Glutamatergic neuron (in vitro differentiated cells): Measurements from ENCODE around the gene SLC25A41. TPM values are rescaled to one million over a fixed set of nuclear protein-coding genes. Genes with fewer than 3 reads are reported as not detected.
A peak's percentile ranks its signal among the peaks of the same experiment; 100 is the strongest.

ENCODE experiments used
- DNase-seq: peaks from one replicate; pipeline ENCODE4 v3.0.0; 2022
- H3K27ac Mint-ChIP-seq: one replicate; pipeline ENCODE4 v1.8.0; 2020; ENCODE audit warnings: mild to moderate bottlenecking, mixed read lengths, inconsistent platforms; ENCODE audit not compliant: unreplicated experiment
- H3K27me3 Mint-ChIP-seq: one replicate; pipeline ENCODE4 v1.8.0; 2020; ENCODE audit warnings: mild to moderate bottlenecking, moderate library complexity, mixed read lengths, inconsistent platforms; ENCODE audit not compliant: unreplicated experiment
- H3K36me3 Mint-ChIP-seq: one replicate; pipeline ENCODE4 v1.8.0; 2020; ENCODE audit warnings: mild to moderate bottlenecking, mixed read lengths, inconsistent platforms; ENCODE audit not compliant: unreplicated experiment
- H3K4me1 Mint-ChIP-seq: one replicate; pipeline ENCODE4 v1.8.0; 2020; ENCODE audit warnings: mild to moderate bottlenecking, low read depth, mixed read lengths, inconsistent platforms; ENCODE audit not compliant: unreplicated experiment
- H3K4me3 Mint-ChIP-seq: one replicate; pipeline ENCODE4 v1.8.0; 2020; ENCODE audit warnings: mild to moderate bottlenecking, mixed read lengths, inconsistent platforms; ENCODE audit not compliant: unreplicated experiment
- H3K9me3 Mint-ChIP-seq: one replicate; pipeline ENCODE4 v1.8.0; 2020; ENCODE audit warnings: mild to moderate bottlenecking, moderate library complexity, mixed read lengths, inconsistent platforms; ENCODE audit not compliant: unreplicated experiment
- CTCF ChIP-seq: fragments of 200-600 bp; sonication (generic); IDR thresholded peaks from one replicate; pipeline ENCODE4 v1.5.0; 2021; ENCODE audit not compliant: partially characterized antibody, unreplicated experiment
- long read RNA-seq: library from polyadenylated mRNA; unstranded; transcript quantifications from one replicate; pipeline ENCODE4 v2.0.0, GENCODE V29; 2020; ENCODE audit not compliant: unreplicated experiment
- total RNA-seq: library from RNA; stranded (reverse); fragmentation: NEBNext Ultra II Directional; extraction: Animal tissue kit (Norgen Biotek cat#: 25700); gene quantifications from one replicate; pipeline ENCODE4 v1.2.1, GENCODE V29; 2021; ENCODE audit not compliant: unreplicated experiment

The SLC25A41 gene
- 0.29 TPM for total RNA-seq
- long read RNA-seq, result 0 reads

GRCh38 chr19:6433663-6434062, at the start of gene SLC25A41:
Gene SLC25A41 (minus strand): TSS chr19:6433763. CDS start chr19:6433693, 70 bp downstream.
- TF ChIP-seq CTCF, result no peak
- DNase-seq, result no peak
- Mint-ChIP-seq H3K4me1 (no peaks in the 10 kb centered on the region), H3K27me3 (peaks cover 2% of the 10 kb centered on the region), H3K36me3 (no peaks in the 10 kb centered on the region), H3K4me3 (no peak within 1 kb of the TSS), H3K27ac (no peak within 1 kb of the TSS), H3K9me3 (peaks cover 3% of the 10 kb centered on the region)

GRCh38 chr19:6483235-6483634, 49.7 kb upstream of the SLC25A41 start:
- TF ChIP-seq CTCF, result no peak
- no peaks in the 10 kb centered on the region for H3K27me3 Mint-ChIP-seq
- no peaks in the 10 kb centered on the region for H3K4me1 Mint-ChIP-seq
- no peak overlapping the region for H3K27ac Mint-ChIP-seq
- DNase-seq, result no peak
- no peaks in the 10 kb centered on the region for H3K9me3 Mint-ChIP-seq
- no peaks in the 10 kb centered on the region for H3K36me3 Mint-ChIP-seq
- no peak overlapping the region for H3K4me3 Mint-ChIP-seq

- Mint-ChIP-seq H3K27me3 (no peaks in the 10 kb centered on the region), H3K27ac (no peak overlapping the region)
- no peak for TF ChIP-seq CTCF
These were observed 48.8 kb upstream of the SLC25A41 start for GRCh38 chr19:6482343-6482686.

GRCh38 chr19:6481541-6482342, 48.2 kb upstream of the SLC25A41 start, which contains the start of gene DENND1C:
Gene DENND1C (minus strand): TSS chr19:6481787. CDS start chr19:6481695, 92 bp downstream.
- peak; percentile 50 for DNase-seq
- Mint-ChIP-seq H3K27me3 (no peaks in the 10 kb centered on the region), H3K36me3 (no peaks in the 10 kb centered on the region), H3K27ac (no peak within 1 kb of the TSS), H3K4me3 (peak within 1 kb of the TSS; percentile 47), H3K9me3 (no peaks in the 10 kb centered on the region), H3K4me1 (no peaks in the 10 kb centered on the region)
- TF ChIP-seq CTCF, result peak; percentile 56

More at GRCh38 chr19:6482343-6482686, 48.8 kb upstream of the SLC25A41 start:
- Mint-ChIP-seq H3K9me3 (no peaks in the 10 kb centered on the region), H3K4me1 (no peaks in the 10 kb centered on the region), H3K4me3 (no peak overlapping the region), H3K36me3 (no peaks in the 10 kb centered on the region)
- no peak for DNase-seq

- no peaks in the 10 kb centered on the region for H3K4me1 Mint-ChIP-seq
- H3K27me3 Mint-ChIP-seq, result peaks cover under 1% of the 10 kb centered on the region
- no peaks in the 10 kb centered on the region for H3K9me3 Mint-ChIP-seq
- no peak overlapping the region for H3K27ac Mint-ChIP-seq
- TF ChIP-seq CTCF, result no peak
- no peak for DNase-seq
- no peak overlapping the region for H3K4me3 Mint-ChIP-seq
- H3K36me3 Mint-ChIP-seq, result no peaks in the 10 kb centered on the region
These were observed 47.4 kb upstream of the SLC25A41 start for GRCh38 chr19:6480848-6481415.
